Muscle of back (tissue), 11 donors: ENCODE data around the gene CDK11B. TPM values are rescaled to one million over a fixed set of nuclear protein-coding genes. Genes with fewer than 3 reads are reported as not detected.

ENCODE experiments used
- DNase-seq, 3 donors: peaks; one replicate each; pipeline versions ENCODE4 v3.0.0 to v3.0.0-alpha.2; 2013
- polyA plus RNA-seq, 10 donors: library from polyadenylated mRNA; unstranded; fragments of 120-200 nt; gene quantifications; one replicate each; pipeline ENCODE4 v1.2.1, GENCODE V29; 2013; ENCODE audit not compliant: insufficient read length in 10 of 10

The CDK11B gene
- polyA plus RNA-seq, 10 donors: 31.1 to 35.7 (median 33.1) TPM

DNA sequence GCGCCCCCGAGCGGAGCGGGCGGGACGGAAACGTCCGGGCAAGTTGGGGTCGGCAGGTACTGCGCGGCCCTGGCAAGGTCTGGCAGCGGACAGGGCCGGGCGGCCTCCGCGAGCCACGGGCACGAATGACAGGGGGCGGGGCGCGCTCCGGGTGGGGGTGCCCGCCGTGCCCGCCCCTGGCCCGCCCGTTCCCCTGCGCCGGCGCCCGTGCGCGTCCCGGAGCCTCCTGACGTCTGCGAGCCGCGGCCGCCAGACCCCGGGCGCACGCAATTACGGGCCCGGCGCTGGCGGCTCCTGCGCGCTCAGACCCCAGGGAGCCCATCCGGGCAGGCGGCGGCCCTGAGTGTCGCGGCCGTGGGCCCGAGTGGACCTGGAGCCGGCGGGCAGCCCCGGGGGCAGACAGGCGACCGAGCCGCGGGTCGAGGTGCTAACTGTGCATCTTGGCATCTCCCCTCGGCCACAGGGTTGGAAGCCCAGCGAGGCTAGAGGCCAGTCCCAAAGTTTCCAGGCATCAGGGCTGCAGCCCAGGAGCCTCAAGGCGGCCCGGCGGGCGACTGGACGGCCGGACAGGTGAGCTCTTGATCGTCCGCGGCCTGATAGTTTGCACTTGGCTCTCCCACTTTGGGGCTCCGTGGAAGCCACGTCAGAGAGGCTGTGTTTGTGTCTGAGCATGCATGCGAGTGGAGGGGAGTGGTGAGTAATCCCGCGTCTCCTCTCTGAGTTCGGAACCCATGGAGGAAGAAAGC is 42.6 kb downstream of the CDK11B start:
- peak in 1 of 3 donors; percentile 45 for DNase-seq

DNA sequence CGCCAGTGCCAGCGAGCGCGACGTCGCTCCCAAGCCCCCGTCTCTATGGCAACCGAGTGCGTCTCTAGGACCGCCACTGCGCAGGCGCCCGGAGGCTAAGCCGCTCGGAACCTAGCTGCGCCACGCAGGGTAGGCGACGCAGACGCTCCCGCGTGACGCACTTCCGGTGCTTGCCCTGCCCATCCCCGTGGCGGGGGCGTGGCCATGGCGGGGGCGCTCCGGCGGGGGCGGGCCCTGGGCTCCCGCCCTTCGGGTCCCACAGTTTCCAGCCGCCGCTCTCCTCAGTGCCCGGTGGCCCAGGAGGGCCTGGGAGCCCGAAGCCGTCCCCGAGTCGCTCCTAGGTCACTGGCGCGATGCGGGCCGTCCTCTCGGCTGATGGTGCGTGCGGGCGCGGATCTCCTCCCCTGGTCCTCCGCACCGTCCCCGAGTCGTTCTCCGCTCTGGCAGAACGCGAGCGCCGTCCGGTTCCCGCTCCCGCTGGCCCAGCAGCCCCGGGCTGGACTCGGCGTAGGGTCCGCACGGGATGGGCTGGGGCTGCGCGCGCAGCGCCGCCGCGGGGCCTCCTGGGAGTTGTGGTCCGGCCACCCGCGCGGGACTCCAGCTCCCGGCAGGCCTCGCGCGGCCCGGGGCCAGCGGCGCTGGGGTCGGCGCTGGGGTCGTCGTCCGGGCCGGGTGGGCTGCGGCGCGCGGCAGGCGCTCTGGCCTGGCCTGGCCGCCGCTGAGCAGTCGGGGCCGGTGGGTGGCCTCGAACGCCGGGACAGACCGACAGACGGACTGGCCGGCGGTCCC is 43.4 kb downstream of the CDK11B start, which contains the start of gene MIB2:
Gene MIB2 (plus strand): TSS at position 245 of the 789 bp plus-strand sequence. CDS start 7,953 bp downstream, outside the sequence.
- peak; percentile 96 to 97 (median 97) for DNase-seq

DNA sequence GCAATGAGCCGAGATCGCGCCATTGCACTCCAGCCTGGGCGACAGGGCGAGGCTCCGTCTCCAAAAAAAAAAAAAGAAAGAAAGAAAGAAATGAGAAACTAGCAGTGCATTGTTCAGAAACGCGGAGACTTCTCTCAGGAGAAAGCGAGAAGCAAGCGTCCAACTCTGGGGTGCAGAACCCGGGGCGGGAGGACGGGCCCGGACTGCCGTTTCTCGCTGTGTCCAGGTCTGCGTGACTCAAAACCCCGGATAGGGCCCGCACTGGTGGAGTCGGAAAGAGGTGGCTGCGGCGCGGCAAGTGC is 43.9 kb downstream of the CDK11B start:
- DNase-seq: no peak

DNA sequence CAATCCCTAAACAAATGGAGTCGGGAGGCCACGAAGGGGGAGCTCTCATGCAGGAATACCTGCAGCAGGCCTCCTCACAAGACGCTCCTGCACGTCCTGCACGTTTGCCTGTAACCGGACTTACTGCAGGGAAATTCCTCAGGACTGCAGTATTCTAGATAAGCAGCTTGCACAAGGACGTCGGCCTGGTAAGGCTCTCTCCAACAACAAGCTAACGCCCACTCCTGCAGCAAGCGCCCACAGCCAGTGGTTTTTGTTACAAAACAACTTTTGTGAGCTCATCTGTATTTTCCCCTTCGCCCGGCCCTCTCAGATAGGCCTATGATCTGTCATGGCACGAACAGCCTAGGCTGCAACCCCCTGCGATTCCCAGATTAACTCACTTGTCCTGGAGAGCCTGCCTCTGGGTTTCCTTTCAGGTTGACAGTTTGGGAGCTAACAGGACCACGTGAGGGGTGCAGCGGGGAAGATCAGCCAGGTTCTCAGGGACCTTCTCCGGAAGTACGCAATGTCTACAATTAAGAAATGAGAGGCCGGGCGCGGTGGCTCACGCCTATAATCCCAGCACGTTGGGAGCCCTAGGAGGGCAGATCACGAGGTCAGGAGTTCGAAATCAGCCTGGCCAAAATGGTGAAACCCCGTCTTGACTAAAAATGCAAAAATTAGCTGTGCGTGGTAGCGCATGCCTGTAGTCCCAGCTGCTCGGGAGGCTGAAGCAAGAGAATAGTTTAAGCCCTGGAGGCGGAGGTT is 44.4 kb downstream of the CDK11B start:
- no peak for DNase-seq

DNA sequence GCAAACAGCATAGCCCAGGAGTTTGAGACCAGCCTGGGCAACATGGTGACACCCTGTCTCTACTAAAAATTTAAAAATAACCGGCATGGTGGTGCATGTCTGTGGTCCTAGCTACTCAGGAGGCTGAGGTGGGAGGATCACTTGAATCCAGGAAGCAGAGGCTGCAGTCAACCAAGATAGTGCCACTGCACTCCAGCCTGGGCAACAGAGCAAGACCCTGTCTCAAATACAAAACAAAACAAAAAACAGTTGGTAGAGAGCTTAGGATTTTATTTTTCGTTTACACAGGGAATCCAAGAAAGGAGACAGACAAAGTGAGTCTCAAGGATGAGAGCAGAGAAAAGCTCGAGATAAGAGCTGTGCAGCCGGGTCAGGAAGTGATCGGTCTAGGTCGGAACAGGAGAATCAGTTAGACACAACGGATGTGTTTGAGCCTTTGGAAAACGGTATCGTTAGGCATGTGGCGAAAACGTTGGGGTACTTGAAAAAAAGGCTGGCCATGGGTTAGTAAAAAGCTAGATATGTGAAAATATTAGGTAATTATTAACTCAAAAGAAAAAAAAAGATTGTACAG is 45.2 kb downstream of the CDK11B start:
- DNase-seq: no peak

DNA sequence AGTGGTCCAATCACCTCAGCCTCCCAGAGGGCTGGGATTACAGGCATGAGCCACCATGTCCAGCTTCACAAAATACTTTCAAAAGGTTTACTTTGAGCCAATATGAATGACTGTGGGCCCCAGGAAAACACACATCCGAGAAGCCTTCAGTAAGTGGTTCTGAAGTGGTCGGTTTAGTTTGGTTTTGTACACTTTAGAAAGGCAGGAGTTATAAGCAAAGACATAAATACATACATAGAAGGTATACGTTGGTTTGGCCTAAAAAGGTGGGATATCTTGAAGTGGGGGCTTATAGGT is 46.8 kb downstream of the CDK11B start:
- no peak for DNase-seq

DNA sequence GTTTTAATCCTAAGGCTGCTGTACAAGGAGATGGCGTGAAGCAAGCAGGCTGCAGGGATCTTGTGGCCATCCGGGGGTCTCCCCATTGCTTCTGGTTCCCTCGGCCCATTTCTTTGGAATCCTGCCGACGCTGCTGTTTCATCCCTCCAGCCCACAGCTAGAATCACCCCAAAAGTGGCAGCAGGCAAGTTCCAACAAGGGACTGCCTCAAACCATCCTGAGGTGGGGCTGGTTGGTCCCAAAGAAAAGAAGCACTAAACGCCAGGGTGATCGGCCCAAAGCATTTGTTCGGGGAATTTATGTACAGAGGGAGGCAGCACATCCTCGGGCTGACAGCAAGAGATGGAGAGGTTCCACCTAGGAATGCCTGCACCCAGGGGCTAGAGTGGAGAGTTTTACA is 48.0 kb downstream of the CDK11B start:
- DNase-seq: no peak

DNA sequence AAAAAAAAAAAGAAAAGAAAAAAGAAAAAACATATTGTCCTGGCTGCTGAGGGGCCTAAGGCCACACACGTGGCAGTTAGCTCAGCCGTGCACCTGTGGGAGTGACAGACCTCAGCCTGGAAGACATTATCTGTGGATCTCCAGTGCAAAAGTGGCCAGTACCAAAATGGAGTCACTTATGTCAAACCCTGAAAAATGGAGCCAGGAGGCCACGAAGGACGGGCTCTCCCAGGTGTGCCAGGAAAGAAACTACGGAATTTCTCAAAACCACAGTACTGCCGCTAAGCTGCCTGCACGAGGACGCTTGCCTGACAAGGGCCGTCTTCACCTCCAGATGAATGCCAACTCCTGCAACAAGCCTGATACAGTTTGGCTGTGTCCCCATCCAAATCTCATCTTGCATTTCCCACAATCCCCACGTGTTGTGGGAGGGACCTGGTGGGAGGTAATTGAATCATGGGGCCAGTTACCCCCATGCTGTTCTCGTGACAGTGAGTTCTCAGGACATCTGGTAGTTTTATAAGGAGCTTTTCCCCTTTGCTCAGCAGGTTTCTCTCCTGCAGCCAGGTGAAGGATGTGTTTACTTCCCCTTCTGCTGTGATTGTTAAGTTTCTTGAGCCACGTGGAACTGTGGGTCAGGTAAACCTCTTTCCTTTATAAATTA is 48.9 kb downstream of the CDK11B start:
- no peak for DNase-seq

DNA sequence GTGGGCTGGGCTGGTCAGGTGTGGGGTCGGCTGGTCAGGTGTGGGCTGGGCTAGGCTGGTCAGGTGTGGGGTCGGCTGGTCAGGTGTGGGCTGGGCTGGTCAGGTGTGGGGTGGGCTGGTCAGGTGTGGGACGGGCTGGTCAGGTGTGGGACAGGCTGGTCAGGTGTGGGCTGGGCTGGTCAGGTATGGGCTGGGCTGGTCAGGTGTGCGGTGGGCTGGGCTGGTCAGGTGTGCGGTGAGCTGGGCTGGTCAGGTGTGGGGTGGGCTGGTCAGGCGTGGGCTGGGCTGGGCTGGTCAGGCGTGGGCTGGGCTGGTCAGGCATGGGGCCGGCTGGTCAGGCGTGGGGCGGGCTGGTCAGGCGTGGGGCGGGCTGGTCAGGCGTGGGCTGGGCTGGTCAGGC is 52.6 kb downstream of the CDK11B start:
- DNase-seq: no peak

DNA sequence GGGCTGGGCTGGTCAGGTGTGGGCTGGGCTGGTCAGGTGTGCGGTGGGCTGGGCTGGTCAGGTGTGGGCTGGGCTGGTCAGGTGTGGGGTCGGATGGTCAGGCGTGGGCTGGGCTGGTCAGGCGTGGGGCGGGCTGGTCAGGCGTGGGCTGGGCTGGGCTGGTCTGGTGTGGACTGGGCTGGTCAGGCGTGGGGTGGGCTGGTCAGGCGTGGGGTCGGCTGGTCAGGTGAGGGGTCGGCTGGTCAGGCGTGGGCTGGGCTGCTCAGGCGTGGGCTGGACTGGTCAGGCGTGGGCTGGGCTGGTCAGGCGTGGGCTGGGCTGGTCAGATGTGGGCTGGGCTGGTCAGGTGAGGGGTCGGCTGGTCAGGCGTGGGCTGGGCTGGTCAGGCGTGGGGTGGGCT is 53.1 kb downstream of the CDK11B start:
- no peak for DNase-seq

DNA sequence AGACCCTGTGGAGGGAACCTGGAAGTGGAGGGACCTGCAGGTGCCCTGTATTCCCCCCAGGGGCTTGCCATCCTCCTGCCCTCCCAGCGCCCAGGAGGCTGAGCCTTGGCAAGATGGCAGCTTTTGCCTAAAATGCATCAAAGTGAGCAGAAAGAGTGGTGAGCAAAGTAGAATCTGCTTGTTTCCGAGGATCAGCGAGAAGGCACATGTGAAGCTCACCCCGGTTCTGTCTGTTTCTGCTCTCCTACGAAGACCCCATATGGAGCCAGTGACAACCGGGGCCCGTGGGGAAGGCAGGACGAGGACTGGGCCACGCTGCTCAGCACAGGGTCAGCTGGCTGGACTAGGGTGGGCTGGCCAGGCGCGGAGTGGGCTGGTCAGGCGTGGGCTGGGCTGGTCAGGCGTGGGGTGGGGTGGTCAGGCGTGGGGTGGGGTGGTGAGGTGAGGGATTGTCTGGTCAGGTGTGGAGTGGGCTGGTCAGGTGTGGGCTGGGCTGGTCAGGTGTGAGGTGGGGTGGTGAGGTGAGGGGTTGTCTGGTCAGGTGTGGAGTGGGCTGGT is 53.7 kb downstream of the CDK11B start:
- DNase-seq: no peak

DNA sequence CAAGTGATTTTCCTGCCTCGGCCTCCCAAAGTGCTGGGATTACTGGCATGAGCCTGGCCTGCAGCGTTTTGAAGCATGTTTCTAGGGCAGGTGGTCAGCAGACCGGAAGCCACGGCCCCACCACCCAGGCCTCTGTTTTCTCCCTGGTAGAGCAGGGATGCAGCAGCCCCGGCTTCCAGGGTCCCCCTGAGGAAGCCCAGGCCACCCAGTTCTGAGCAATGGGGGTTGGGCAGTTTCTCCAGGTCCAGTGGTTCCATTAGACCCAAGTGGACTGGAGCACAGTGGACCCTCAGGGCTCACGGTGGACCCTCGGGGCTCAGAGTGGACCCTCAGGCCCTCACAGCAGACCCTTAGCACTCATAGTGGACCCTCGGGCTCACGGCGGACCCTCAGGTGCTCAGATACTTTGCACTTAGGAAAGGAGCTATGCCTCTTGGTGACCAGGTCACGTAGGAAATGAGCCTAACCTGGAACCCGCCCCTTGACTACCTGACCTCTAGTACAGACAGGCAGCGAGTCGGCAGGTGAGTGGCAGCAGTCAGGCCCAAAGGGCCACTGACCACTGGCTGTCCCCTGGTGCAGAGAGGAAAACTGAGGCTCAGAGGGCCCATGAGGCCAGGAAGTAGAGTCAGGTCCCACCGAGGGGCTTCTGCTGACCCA is 54.3 kb downstream of the CDK11B start:
- DNase-seq: no peak

DNA sequence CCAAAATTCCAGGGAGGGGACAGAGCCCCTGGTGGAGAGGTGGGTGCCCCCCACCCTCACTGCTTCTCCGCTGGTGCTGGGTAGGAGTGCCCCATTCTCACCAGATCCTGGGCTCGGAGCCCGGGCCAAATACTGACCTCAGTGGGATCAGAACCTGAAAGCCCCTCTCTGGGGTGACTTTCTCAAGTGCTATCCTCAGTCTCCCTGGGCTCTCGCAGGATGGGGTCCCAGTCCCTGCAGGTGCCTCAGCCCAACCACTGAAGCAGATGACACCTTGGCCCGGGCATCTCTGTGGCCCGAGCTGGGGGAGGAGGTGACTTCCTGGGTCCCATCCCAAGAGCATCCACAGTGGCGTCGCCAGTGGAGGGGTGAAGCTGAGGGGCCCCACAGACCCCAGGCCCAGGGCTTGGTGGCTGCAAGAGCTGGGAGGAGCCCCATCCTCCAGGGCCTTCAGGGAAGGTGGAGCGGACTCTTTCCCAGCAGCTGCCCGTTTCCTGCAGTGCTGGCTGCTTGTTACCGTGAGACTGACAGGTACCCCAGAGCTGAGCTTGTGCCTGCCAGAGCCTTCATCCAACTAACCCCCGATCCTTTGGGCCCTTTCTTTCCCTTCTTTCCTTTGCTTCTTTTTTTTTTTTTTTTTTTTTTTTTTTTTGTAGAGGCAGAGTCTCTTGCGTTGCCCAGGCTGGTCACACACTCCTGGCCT is 55.0 kb downstream of the CDK11B start:
- DNase-seq: no peak

DNA sequence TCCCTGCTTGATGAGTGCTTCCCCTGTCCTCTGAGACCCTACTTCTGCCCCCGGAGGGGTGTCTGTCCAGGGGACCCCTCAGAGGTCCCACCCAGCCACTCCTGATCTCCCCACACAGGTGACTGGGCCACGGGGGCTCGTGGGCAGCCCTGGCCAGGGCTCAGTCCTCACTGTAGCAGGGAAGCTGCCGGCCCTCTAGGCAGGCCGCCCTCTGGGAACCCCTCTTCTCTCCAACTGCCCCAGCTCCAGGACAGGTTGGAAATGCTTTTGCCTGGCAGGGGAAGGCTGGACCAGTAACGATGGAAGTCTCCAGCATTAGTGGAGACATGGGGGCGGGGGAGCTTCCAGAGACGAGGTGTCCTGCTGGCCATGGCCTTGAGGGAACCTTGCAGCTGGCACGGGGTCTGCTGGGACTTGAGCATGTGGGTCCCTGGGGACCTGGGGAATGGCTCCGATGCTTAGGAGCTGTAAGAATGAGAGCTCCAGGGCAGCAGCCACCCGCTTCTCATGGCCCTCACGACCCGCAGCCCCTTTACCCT is 55.8 kb downstream of the CDK11B start:
- no peak for DNase-seq

DNA sequence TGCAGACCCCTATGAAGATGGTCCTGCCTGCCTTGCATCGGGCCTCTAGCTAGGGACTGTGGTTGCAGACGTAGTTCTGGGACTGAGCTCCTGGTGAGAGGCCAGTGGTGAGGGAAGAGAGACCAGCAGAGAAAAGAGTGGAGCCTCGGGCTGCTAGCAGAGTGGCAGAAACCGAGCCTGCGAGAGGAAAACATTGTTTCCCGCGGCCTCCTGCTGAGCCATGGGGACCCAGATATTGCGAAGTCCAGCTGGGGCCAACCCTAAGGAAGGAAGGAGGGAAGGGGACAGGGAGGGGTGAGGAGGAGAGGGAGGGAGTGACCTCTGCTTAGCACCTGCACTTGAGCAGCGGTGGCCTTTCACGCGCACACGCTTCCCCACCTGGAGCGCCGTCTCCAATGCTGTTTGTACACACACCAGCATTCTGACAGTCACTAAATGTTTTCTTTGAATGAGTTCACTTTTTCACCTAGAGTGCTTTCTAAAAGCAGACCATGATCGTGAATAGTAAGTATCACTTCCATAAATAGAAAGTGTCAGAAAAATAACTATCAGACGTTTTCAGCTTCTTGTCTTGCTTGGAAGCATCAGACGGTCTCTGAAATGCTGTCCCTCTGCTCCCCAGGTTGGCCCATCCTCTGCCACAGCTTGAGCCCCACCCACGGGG is 56.4 kb downstream of the CDK11B start:
- DNase-seq: no peak

DNA sequence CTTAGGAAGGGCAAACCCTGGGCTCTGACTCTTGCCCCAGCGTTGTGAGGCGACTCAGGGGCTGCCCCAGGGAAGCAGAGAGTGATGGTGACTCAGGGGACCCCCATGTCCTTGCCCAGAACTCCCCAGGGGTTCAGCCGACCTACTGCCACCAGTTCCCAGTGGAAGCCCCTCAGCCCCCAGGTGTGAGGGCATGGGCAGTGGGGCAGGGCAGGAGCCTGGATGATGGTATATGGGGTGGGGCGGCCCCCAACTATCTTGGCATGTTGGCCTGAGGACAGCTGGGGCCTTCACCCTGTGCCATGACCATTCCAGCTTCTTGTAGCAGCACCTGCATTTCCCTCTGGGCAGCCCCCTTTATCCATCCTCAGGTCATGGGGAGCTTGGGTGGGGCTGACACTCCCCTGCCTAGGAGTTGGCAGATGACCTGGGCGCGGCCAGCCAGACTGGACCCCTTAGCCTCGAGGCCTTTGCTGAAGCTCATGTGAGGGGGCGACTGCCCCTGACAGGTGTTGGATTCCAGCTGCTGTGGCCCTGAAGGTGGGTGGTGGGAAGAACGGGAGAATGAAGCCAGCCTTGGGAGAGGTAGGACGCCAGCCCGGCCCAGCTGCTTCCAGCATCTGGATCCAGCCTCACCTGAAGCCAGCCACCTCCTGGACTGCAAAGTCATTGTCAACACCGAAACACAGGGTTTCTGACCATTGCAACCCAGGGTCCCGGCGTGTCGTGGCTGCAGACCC is 57.1 kb downstream of the CDK11B start:
- DNase-seq: no peak

DNA sequence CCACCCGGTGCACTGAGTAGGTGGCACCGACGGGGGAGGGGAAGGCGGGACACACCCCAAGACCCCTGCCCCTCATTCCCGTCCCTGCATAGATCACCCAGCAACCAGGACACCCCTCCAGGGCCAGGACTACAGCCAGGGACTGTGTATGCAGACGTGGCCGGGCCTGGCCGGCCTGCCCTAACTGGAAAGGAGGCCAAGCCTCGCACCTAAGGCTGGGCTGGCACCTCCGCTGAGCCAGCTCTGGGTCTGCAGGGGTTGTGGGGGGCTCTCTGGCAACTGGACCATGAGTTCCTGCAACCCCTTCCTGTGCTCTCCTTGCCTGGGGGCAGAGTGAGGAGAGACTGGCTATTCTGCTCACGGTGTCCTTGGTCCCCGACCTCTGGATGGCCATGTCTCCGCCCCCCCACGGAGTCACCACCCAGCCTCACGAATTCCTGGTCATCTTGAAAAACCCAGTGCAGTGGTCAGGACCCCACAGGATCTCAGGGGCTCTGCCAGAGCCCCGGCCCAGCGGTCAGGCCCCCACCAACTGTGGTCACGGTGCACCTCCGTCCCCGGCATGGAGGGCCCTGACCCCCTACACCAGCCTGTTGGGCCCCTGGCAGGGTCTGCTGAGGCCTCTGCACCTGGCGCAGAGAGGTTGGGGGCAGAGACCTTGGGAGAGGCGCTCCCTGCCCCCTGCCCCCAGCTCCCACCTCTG is 57.8 kb downstream of the CDK11B start:
- DNase-seq: no peak
